Liver (tissue), 9 donors: ENCODE data around the gene CDX1. TPM values are rescaled to one million over a fixed set of nuclear protein-coding genes. Genes with fewer than 3 reads are reported as not detected.
A peak's percentile ranks its signal among the peaks of the same experiment; 100 is the strongest.

Experiments
- DNase-seq: peaks from one replicate; pipeline ENCODE4 v3.0.0-alpha.2; 2017; ENCODE audit warnings: low spot score
- H3K27ac ChIP-seq, 2 donors: one replicate each; pipeline ENCODE4 v1.7.0; 2013; ENCODE audit warnings: inconsistent platforms in 2 of 2, low read length in 2 of 2, control low read depth in 1 of 2, low read depth in 1 of 2, mild to moderate bottlenecking in 1 of 2
- H3K27me3 ChIP-seq, 4 donors: one replicate each; pipeline versions ENCODE4 v1.6.1 to v1.7.0; 2013; ENCODE audit warnings: low read length in 3 of 4, inconsistent platforms in 1 of 4, mild to moderate bottlenecking in 1 of 4, moderate library complexity in 1 of 4; ENCODE audit not compliant: control insufficient read depth in 4 of 4, insufficient read depth in 4 of 4
- H3K36me3 ChIP-seq, 4 donors: one replicate each; pipeline versions ENCODE4 v1.6.1 to v1.7.0; 2013; ENCODE audit warnings: low read length in 3 of 4, mild to moderate bottlenecking in 3 of 4, low read depth in 1 of 4, moderate library complexity in 1 of 4; ENCODE audit not compliant: control insufficient read depth in 4 of 4, insufficient read depth in 3 of 4
- H3K4me1 ChIP-seq, 4 donors: one replicate each; pipeline versions ENCODE4 v1.6.1 to v1.7.0; 2013; ENCODE audit warnings: low read length in 3 of 4, mild to moderate bottlenecking in 3 of 4, moderate library complexity in 1 of 4; ENCODE audit not compliant: control insufficient read depth in 4 of 4, insufficient read depth in 4 of 4
- H3K4me3 ChIP-seq, 3 donors: one replicate each; pipeline versions ENCODE4 v1.6.1 to v1.7.0; 2013; ENCODE audit warnings: low read length in 3 of 3, control low read depth in 1 of 3, low read depth in 1 of 3, mild to moderate bottlenecking in 1 of 3
- H3K9ac ChIP-seq, 2 donors: one replicate each; pipeline ENCODE4 v1.7.0; 2013; ENCODE audit warnings: low read length in 2 of 2, mild to moderate bottlenecking in 2 of 2, moderate library complexity in 2 of 2, control low read depth in 1 of 2, low read depth in 1 of 2
- H3K9me3 ChIP-seq, 4 donors: one replicate each; pipeline versions ENCODE4 v1.6.1 to v1.7.0; 2013; ENCODE audit warnings: low read length in 3 of 4; ENCODE audit not compliant: control insufficient read depth in 4 of 4
- EGR1 ChIP-seq, 2 donors: IDR thresholded peaks; 2 replicates each; pipeline ENCODE4 v1.6.1; 2016 to 2018; ENCODE audit warnings: antibody characterized with exemption in 2 of 2, low read depth in 2 of 2
- FOXA2 ChIP-seq: IDR thresholded peaks from 2 replicates; pipeline ENCODE4 v1.6.1; 2016; ENCODE audit warnings: antibody characterized with exemption
- GABPA ChIP-seq, 2 donors: IDR thresholded peaks in 1 of 2; conservative IDR thresholded peaks in 1 of 2; 2 replicates each; pipeline ENCODE4 v1.6.1; 2016; ENCODE audit warnings: antibody characterized with exemption in 2 of 2, mild to moderate bottlenecking in 1 of 2, moderate library complexity in 1 of 2
- HNF4A ChIP-seq, 2 donors: conservative IDR thresholded peaks; 2 replicates each; pipeline ENCODE4 v1.6.1; 2016; ENCODE audit warnings: antibody characterized with exemption in 2 of 2, mild to moderate bottlenecking in 2 of 2
- HNF4G ChIP-seq: IDR thresholded peaks from 2 replicates; pipeline ENCODE4 v1.6.1; 2016; ENCODE audit warnings: antibody characterized with exemption
- JUND ChIP-seq, 2 donors: IDR thresholded peaks; 2 replicates each; pipeline ENCODE4 v1.6.1; 2016; ENCODE audit warnings: antibody characterized with exemption in 2 of 2
- NR2F2 ChIP-seq: IDR thresholded peaks from 2 replicates; pipeline ENCODE4 v1.6.1; 2016; ENCODE audit warnings: antibody characterized with exemption
- RAD21 ChIP-seq, 2 donors: IDR thresholded peaks; 2 replicates each; pipeline ENCODE4 v1.6.1; 2016; ENCODE audit warnings: antibody characterized with exemption in 2 of 2, mild to moderate bottlenecking in 2 of 2
- YY1 ChIP-seq: IDR thresholded peaks from 2 replicates; pipeline ENCODE4 v1.6.1; 2016; ENCODE audit warnings: antibody characterized with exemption, mild to moderate bottlenecking
- WGBS: extraction: QIAGEN DNeasy Blood & Tissue Kit; methylation state at CpG from one replicate; pipeline ENCODE4 v1.1.7; 2013; 5-methylcytosine and 5-hydroxymethylcytosine counted together
- polyA plus RNA-seq, 2 donors: library from polyadenylated mRNA; stranded (reverse) in 1 of 2; unstranded in 1 of 2; fragments of 200-250 nt in 1 of 2; fragments of >200 nt in 1 of 2; fragmentation: Nextera tagmentation in 1 of 2; extraction: Ambion mirVana in 1 of 2; gene quantifications; one replicate each; pipeline versions ENCODE4 v1.2.1 to v1.2.3, GENCODE V29; 2013 to 2015
- total RNA-seq, 2 donors: library from RNA; depleted of rRNA; stranded (reverse); fragments of >200 nt; gene quantifications; one replicate each; pipeline ENCODE4 v1.2.3, GENCODE V29; 2014
- TF ChIP-seq, protein P1 (sequence below): IDR thresholded peaks from 2 replicates; pipeline ENCODE4 v1.6.1; 2016; ENCODE audit warnings: antibody characterized with exemption
- TF ChIP-seq, protein P2 (sequence below): IDR thresholded peaks from 2 replicates; pipeline ENCODE4 v1.6.1; 2016; ENCODE audit warnings: antibody characterized with exemption, mild to moderate bottlenecking
- donor health status: healthy.
- donor health status: healthy.
- donor health status: healthy.
- donor health status: healthy.
- donor health status: healthy.

The CDX1 gene
- total and polyA plus RNA-seq, 4 donors: not detected

DNA sequence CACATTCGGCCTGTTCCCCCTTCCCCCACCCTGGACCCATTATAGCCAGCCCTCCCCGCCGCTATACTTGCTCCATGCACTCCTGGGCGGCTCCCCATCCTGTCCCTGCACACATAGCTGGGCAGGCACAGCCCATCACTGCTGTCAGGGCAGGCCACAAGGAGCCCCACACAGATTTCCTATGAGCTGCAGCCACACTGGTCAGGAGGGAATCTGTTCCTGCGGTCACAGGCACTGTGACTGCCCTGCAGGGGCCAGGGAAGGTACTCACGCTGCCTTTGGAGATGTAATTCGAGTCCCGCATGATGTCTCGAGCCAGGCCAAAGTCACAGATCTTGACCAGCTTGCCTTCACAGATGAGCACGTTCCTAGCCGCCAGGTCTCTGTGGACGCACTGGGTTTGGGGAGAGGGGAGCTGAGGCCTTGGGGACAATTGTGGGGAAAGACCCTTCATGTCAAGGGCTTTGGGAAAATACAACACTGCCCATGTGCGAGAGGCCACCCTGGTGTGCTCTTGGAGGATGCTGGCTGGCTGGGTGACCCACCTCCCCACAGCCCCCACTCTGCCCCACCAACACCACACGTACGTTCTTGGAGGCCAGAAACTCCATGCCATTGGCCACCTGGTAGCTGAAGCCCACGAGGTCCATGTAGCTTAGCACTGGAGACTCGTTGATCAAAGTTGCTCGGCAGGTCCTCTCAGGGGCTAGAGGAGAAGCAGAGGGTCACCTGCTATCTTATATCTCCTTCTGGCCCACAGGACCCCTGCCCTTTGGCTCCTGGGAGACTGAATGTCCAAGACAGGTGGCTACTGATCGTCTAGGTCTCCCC, 45.7 kb upstream of the CDX1 start:
- no peak overlapping the region for H3K9ac ChIP-seq
- no peak for DNase-seq
- H3K27ac ChIP-seq: no peak overlapping the region
- peaks cover 0 to 26% (median 2%) of the 10 kb centered on the region in 4 donors for H3K36me3 ChIP-seq
- no peak overlapping the region for H3K4me3 ChIP-seq
- WGBS: 90% methylated on average over 19 of the region's 19 CpGs
- peaks cover 0 to 2% (median 0%) of the 10 kb centered on the region in 4 donors for H3K4me1 ChIP-seq
- no peak for TF ChIP-seq JUND (IDR thresholded peaks at IDR 0.05)
- TF ChIP-seq HNF4A (conservative IDR thresholded peaks at IDR 0.05): no peak
- TF ChIP-seq, protein P1, sequence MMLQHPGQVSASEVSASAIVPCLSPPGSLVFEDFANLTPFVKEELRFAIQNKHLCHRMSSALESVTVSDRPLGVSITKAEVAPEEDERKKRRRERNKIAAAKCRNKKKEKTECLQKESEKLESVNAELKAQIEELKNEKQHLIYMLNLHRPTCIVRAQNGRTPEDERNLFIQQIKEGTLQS: no peak
- TF ChIP-seq RAD21 (IDR thresholded peaks at IDR 0.05): no peak
- H3K9me3 ChIP-seq: no peaks in the 10 kb centered on the region
- H3K27me3 ChIP-seq: no peaks in the 10 kb centered on the region

DNA sequence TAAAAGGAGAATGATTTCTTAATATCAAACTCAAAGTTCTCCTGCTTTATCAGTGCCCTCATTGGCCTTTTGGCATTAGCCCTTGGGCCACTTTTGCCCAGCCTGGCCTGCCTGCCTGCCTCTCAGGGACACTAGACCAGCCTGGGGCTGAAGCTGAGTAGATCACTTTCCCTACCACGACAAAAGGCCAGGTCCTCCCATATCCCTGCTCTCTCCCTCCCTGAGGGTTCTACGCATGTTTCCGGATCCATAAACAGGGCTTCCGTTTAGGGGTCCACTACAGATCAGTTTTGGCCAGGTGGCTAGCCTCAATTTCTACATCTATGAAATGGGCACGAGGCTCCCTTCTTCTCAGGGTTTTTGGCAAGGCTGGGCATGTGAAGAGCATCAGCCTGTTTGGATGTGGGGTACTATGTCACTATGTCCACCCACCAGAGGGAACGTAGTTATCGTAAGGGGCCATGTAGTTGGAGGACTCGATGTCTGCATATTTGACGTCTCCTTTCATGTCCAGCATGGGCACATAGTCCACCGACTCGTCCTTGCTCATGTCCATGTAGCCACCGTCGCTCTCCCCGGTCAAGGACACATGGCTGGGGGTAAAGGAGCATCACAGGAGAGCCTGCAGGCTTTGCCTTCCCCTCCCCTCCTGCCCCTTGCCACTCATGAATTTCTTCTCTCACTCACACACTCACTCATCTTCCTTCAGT, 45.0 kb upstream of the CDX1 start:
- H3K4me3 ChIP-seq: no peak overlapping the region
- H3K27ac ChIP-seq: no peak overlapping the region
- TF ChIP-seq, protein P2, sequence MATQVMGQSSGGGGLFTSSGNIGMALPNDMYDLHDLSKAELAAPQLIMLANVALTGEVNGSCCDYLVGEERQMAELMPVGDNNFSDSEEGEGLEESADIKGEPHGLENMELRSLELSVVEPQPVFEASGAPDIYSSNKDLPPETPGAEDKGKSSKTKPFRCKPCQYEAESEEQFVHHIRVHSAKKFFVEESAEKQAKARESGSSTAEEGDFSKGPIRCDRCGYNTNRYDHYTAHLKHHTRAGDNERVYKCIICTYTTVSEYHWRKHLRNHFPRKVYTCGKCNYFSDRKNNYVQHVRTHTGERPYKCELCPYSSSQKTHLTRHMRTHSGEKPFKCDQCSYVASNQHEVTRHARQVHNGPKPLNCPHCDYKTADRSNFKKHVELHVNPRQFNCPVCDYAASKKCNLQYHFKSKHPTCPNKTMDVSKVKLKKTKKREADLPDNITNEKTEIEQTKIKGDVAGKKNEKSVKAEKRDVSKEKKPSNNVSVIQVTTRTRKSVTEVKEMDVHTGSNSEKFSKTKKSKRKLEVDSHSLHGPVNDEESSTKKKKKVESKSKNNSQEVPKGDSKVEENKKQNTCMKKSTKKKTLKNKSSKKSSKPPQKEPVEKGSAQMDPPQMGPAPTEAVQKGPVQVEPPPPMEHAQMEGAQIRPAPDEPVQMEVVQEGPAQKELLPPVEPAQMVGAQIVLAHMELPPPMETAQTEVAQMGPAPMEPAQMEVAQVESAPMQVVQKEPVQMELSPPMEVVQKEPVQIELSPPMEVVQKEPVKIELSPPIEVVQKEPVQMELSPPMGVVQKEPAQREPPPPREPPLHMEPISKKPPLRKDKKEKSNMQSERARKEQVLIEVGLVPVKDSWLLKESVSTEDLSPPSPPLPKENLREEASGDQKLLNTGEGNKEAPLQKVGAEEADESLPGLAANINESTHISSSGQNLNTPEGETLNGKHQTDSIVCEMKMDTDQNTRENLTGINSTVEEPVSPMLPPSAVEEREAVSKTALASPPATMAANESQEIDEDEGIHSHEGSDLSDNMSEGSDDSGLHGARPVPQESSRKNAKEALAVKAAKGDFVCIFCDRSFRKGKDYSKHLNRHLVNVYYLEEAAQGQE: no peak
- no peak for TF ChIP-seq NR2F2
- no peak for TF ChIP-seq FOXA2
- TF ChIP-seq EGR1 (IDR thresholded peaks at IDR 0.05; ENCODE audit: low read depth in 2 of 2): no peak
- TF ChIP-seq HNF4G: no peak
- no peak for TF ChIP-seq GABPA (IDR thresholded peaks at IDR 0.05 in 1 of 2, conservative IDR thresholded peaks at IDR 0.05 in 1 of 2)
- no peak overlapping the region for H3K9ac ChIP-seq
- peaks cover 0 to 2% (median 0%) of the 10 kb centered on the region in 4 donors for H3K4me1 ChIP-seq
- H3K9me3 ChIP-seq: no peaks in the 10 kb centered on the region
- H3K27me3 ChIP-seq: no peaks in the 10 kb centered on the region
- H3K36me3 ChIP-seq: peaks cover 0 to 23% (median 2%) of the 10 kb centered on the region in 4 donors
- 95% methylated on average over 14 of the region's 14 CpGs for WGBS
- no peak for DNase-seq

DNA sequence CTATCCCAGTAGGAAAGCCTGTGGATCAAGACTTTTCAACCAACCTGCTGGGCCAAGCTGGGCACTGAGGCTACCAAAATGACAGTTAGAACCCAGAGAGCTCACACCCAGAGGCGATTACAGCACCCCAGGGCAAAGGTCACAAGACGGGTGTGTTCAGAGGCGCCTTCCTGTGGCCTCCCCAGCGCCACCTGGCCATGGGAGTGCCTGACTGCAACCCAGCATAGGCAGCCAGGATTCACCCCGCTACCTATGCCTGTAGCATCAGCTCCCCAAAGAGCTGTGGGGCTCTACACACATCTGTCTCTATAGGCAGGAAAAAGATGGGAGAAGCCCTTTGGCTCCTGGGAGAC, 44.4 kb upstream of the CDX1 start:
- Histone ChIP-seq H3K4me3 (no peak overlapping the region), H3K9ac (no peak overlapping the region), H3K4me1 (peaks cover 0 to 2% (median 0%) of the 10 kb centered on the region in 4 donors), H3K27ac (no peak overlapping the region), H3K27me3 (no peaks in the 10 kb centered on the region), H3K36me3 (peaks cover 0 to 23% (median 2%) of the 10 kb centered on the region in 4 donors), H3K9me3 (no peaks in the 10 kb centered on the region)
- no peak for DNase-seq
- TF ChIP-seq YY1 (no peak), HNF4A (conservative IDR thresholded peaks at IDR 0.05) (peak in 1 of 2 donors; percentile 27), GABPA (IDR thresholded peaks at IDR 0.05 in 1 of 2, conservative IDR thresholded peaks at IDR 0.05 in 1 of 2) (no peak)
- 54% methylated on average over 5 of the region's 5 CpGs for WGBS
